ENCODE results near the gene TEKT5. TPM values are rescaled to one million over a fixed set of nuclear protein-coding genes. Genes with fewer than 3 reads are reported as not detected.

The TEKT5 gene
- total RNA-seq, 1 experiment from 2014 or later, result not detected

DNA sequence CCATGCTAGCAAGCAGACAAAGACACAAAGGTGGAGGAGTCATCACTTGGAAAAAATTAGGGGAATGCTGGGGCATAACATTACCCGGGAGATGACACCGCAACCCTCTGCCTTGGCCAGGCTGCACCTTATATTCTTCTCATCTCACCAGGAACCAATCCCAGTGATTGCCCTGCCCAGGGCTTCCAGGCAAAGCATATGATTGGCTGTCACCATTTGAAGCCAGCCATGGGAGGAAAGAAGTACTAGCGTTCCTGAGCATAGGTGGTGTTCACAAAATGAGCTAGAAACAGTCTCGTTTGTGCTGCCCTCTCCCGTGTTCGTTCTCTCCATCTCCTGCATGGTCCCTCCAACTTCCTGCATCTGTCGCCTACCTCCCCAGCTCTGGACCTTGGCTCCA, 29.6 kb downstream of the TEKT5 start:
- Histone ChIP-seq H3K4me1 (replicated peaks; ENCODE audit: insufficient read depth) (no peaks in the 10 kb centered on the region), H3K27ac (no peak overlapping the region), H2AFZ (no peak overlapping the region), H3K9me3 (ENCODE audit: insufficient read depth, low read depth) (no peaks in the 10 kb centered on the region), H3K4me3 (no peak overlapping the region), H4K20me1 (ENCODE audit: insufficient read depth) (no peaks in the 10 kb centered on the region), H3K27me3 (ENCODE audit: insufficient read depth, low read depth) (no peaks in the 10 kb centered on the region), H3K9me2 (ENCODE audit: insufficient read depth) (no peaks in the 10 kb centered on the region), H3F3A (ENCODE audit: insufficient read depth, low read depth) (no peaks in the 10 kb centered on the region), H3K79me2 (ENCODE audit: low read depth) (no peaks in the 10 kb centered on the region), H3K36me3 (ENCODE audit: low read depth) (no peaks in the 10 kb centered on the region), H3K4me2 (no peak overlapping the region)
- intact Hi-C loops (cut with micrococcal nuclease; ENCODE audit: unreplicated experiment), result loop anchor here (5.0 kb wide), 1 partner anchor 143 kb away; no protein-coding TSS in a partner anchor
- DNase-seq, result no peak
- TF ChIP-seq, protein P1, sequence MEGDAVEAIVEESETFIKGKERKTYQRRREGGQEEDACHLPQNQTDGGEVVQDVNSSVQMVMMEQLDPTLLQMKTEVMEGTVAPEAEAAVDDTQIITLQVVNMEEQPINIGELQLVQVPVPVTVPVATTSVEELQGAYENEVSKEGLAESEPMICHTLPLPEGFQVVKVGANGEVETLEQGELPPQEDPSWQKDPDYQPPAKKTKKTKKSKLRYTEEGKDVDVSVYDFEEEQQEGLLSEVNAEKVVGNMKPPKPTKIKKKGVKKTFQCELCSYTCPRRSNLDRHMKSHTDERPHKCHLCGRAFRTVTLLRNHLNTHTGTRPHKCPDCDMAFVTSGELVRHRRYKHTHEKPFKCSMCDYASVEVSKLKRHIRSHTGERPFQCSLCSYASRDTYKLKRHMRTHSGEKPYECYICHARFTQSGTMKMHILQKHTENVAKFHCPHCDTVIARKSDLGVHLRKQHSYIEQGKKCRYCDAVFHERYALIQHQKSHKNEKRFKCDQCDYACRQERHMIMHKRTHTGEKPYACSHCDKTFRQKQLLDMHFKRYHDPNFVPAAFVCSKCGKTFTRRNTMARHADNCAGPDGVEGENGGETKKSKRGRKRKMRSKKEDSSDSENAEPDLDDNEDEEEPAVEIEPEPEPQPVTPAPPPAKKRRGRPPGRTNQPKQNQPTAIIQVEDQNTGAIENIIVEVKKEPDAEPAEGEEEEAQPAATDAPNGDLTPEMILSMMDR (conservative IDR thresholded peaks at IDR 0.05), result no peak
- no TSS peak for BruUV-seq (replicated peaks)
- ChIA-PET POLR2A (ENCODE audit: unreplicated experiment) (no interaction called here), CTCF (no interaction called here)

DNA sequence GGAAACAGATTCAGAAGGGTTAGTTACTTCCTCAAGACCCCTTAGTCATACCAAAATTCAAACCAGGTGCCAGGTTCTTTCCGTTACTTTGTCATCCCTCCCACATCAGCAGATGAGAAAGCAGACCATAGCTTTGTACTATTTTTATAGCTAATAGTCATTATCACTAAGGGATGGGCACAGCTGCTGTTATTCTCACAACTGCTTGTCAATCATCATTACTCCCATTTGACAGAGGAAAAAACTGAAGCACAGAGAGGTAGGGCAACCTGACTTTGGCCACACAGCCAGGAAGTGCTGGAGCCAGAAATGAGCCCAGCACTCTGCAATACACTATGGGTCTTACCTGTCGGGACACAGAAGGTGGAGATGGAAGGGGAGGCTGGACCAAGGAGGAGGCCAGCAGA, 30.0 kb downstream of the TEKT5 start:
- H3K9me3 ChIP-seq (ENCODE audit: insufficient read depth, low read depth), result no peaks in the 10 kb centered on the region
- H3K9me2 ChIP-seq (ENCODE audit: insufficient read depth), result no peaks in the 10 kb centered on the region
- no peaks in the 10 kb centered on the region for H3K27me3 ChIP-seq (ENCODE audit: insufficient read depth, low read depth)
- POLR2A ChIA-PET (ENCODE audit: unreplicated experiment), result no interaction called here
- H3K36me3 ChIP-seq (ENCODE audit: low read depth), result no peaks in the 10 kb centered on the region
- DNase-seq, result no peak
- H3K27ac ChIP-seq, result no peak overlapping the region
- TF ChIP-seq, protein P1 (conservative IDR thresholded peaks at IDR 0.05), result no peak
- no peak for TF ChIP-seq EZH2 (IDR thresholded peaks at IDR 0.05; ENCODE audit: low read depth)
- CTCF ChIA-PET, result no interaction called here
- no peaks in the 10 kb centered on the region for H3K4me1 ChIP-seq (replicated peaks; ENCODE audit: insufficient read depth)
- H3K4me2 ChIP-seq, result no peak overlapping the region
- no peaks in the 10 kb centered on the region for H3F3A ChIP-seq (ENCODE audit: insufficient read depth, low read depth)
- H3K4me3 ChIP-seq, result no peak overlapping the region
- no peaks in the 10 kb centered on the region for H3K79me2 ChIP-seq (ENCODE audit: low read depth)
- H4K20me1 ChIP-seq (ENCODE audit: insufficient read depth), result no peaks in the 10 kb centered on the region
- intact Hi-C loops (cut with micrococcal nuclease; ENCODE audit: unreplicated experiment), result loop anchor here (5.0 kb wide), 1 partner anchor 142 kb away; no protein-coding TSS in a partner anchor
- H2AFZ ChIP-seq, result no peak overlapping the region
- no TSS peak for BruUV-seq (replicated peaks)

DNA sequence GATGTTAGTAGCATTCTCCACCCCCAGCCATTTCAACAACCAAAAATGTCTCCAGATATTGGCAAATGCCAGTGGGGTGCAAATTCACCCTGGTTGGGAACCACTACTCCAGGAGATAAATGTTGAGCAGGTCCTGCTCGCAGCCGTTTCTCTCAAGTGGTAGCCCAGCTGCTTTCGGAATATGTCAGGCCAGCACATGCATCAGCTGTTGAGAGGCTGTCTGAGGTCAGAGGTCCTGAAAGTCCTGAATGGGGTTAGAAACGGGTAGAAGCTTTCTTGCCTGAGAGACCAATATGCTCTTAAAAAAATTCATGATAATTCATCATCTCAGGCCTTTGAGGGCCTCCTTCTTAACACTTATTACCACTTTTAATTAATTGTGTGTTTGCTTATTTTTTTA, 31.0 kb downstream of the TEKT5 start:
- TF ChIP-seq, protein P1 (conservative IDR thresholded peaks at IDR 0.05), result no peak
- no peak for TF ChIP-seq EZH2 (IDR thresholded peaks at IDR 0.05; ENCODE audit: low read depth)
- Histone ChIP-seq H3K79me2 (ENCODE audit: low read depth) (no peaks in the 10 kb centered on the region), H3K27ac (no peak overlapping the region), H3K9me2 (ENCODE audit: insufficient read depth) (no peaks in the 10 kb centered on the region), H4K20me1 (ENCODE audit: insufficient read depth) (no peaks in the 10 kb centered on the region), H3K4me1 (replicated peaks; ENCODE audit: insufficient read depth) (no peaks in the 10 kb centered on the region), H2AFZ (no peak overlapping the region), H3K36me3 (ENCODE audit: low read depth) (no peaks in the 10 kb centered on the region), H3F3A (ENCODE audit: insufficient read depth, low read depth) (no peaks in the 10 kb centered on the region), H3K27me3 (ENCODE audit: insufficient read depth, low read depth) (no peaks in the 10 kb centered on the region), H3K9me3 (ENCODE audit: insufficient read depth, low read depth) (no peaks in the 10 kb centered on the region), H3K4me3 (no peak overlapping the region), H3K4me2 (no peak overlapping the region)
- DNase-seq, result no peak
- intact Hi-C loops (cut with micrococcal nuclease; ENCODE audit: unreplicated experiment), result no loop called here
- CTCF ChIA-PET, result no interaction called here
- POLR2A ChIA-PET (ENCODE audit: unreplicated experiment), result no interaction called here
- no TSS peak for BruUV-seq (replicated peaks)

Measured in PC-9 (cell line).